HUES48 (cell line): ENCODE data around the gene UPK1B.

Experiments
- H3K27ac ChIP-seq: one replicate; pipeline ENCODE4 v1.7.0; 2013; ENCODE audit warnings: low read depth, low read length, inconsistent platforms
- H3K27me3 ChIP-seq: 2 replicates; pipeline ENCODE4 v1.6.1; 2013; ENCODE audit warnings: mild to moderate bottlenecking, low read length; ENCODE audit not compliant: control insufficient read depth, insufficient read depth
- H3K36me3 ChIP-seq: 2 replicates; pipeline ENCODE4 v1.6.1; 2013; ENCODE audit warnings: low read length; ENCODE audit not compliant: control insufficient read depth, insufficient read depth
- H3K4me1 ChIP-seq: 2 replicates; pipeline ENCODE4 v1.6.1; 2013; ENCODE audit warnings: mild to moderate bottlenecking, low read length; ENCODE audit not compliant: control insufficient read depth, insufficient read depth
- H3K4me3 ChIP-seq: 2 replicates; pipeline ENCODE4 v1.5.1; 2013; ENCODE audit warnings: mild to moderate bottlenecking, low read depth, low read length
- H3K9ac ChIP-seq: 2 replicates; pipeline ENCODE4 v1.6.1; 2013; ENCODE audit warnings: mild to moderate bottlenecking, low read depth, low read length, moderate library complexity
- H3K9me3 ChIP-seq: 2 replicates; pipeline ENCODE4 v1.6.1; 2013; ENCODE audit warnings: low read length; ENCODE audit not compliant: control insufficient read depth, insufficient read depth

Gene UPK1B

GRCh38 chr3:119177321-119177720, 3.9 kb downstream of the UPK1B start:
- Histone ChIP-seq H3K36me3 (no peaks in the 10 kb centered on the region), H3K4me3 (no peak overlapping the region), H3K27ac (no peak overlapping the region), H3K9ac (no peak overlapping the region), H3K4me1 (no peaks in the 10 kb centered on the region), H3K9me3 (no peaks in the 10 kb centered on the region), H3K27me3 (no peaks in the 10 kb centered on the region)

- Histone ChIP-seq H3K9ac (no peak overlapping the region), H3K27ac (no peak overlapping the region), H3K4me1 (no peaks in the 10 kb centered on the region), H3K9me3 (no peaks in the 10 kb centered on the region), H3K36me3 (no peaks in the 10 kb centered on the region), H3K27me3 (no peaks in the 10 kb centered on the region), H3K4me3 (no peak overlapping the region)
These were observed 8.4 kb downstream of the UPK1B start for GRCh38 chr3:119181765-119182164.

- no peaks in the 10 kb centered on the region for H3K36me3 ChIP-seq
- H3K27me3 ChIP-seq = no peaks in the 10 kb centered on the region
- H3K27ac ChIP-seq = no peak overlapping the region
- no peak overlapping the region for H3K4me3 ChIP-seq
- H3K4me1 ChIP-seq = no peaks in the 10 kb centered on the region
- H3K9me3 ChIP-seq = no peaks in the 10 kb centered on the region
- no peak overlapping the region for H3K9ac ChIP-seq
These were observed 10.7 kb downstream of the UPK1B start for GRCh38 chr3:119184111-119184510.

GRCh38 chr3:119184796-119185570, 11.6 kb downstream of the UPK1B start:
- Histone ChIP-seq H3K4me3 (no peak overlapping the region), H3K36me3 (no peaks in the 10 kb centered on the region), H3K9me3 (no peaks in the 10 kb centered on the region), H3K4me1 (no peaks in the 10 kb centered on the region), H3K9ac (no peak overlapping the region), H3K27me3 (no peaks in the 10 kb centered on the region), H3K27ac (no peak overlapping the region)

DNA sequence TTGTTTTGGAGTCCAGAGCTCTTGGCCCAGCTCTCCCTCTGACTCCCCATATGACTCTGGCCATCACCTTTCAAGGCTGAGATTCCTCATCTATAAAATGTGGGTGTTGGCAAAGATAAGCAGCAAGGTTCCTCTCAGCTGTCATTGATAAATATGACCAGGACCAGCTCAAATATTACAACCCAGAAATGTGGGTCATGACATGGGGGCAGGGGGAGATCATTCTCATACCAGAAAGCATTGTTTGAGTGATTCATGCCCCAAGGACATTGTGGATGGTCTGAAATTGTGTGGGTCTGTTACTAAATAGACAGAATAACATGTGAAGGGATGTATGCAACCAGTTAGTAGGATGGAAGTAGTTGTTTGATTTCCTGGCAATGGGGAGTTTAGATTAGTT, 13.9 kb downstream of the UPK1B start:
- Histone ChIP-seq H3K9ac (no peak overlapping the region), H3K36me3 (no peaks in the 10 kb centered on the region), H3K9me3 (no peaks in the 10 kb centered on the region), H3K4me3 (no peak overlapping the region), H3K27me3 (no peaks in the 10 kb centered on the region), H3K4me1 (no peaks in the 10 kb centered on the region), H3K27ac (no peak overlapping the region)

DNA sequence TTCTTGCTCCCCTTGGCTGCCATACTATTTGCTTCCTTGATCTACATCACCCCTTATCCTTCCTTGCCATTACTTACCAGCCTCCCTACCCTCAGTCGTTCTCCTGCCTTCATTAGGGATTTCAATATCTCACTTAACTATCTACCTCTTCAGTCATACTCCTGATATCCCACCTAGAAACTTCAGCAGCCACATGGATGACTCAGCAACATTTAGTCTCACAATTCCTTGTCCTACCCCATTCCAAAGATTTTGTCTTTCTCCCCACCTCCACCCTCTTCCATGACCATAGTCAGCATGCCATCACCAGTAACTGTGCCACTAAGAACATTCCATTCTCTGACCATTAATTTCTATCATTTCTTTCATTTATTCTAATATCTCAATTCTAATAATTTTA, 18.4 kb downstream of the UPK1B start:
- Histone ChIP-seq H3K4me3 (no peak overlapping the region), H3K27ac (no peak overlapping the region), H3K36me3 (no peaks in the 10 kb centered on the region), H3K9ac (no peak overlapping the region), H3K9me3 (no peaks in the 10 kb centered on the region), H3K27me3 (no peaks in the 10 kb centered on the region), H3K4me1 (no peaks in the 10 kb centered on the region)

DNA sequence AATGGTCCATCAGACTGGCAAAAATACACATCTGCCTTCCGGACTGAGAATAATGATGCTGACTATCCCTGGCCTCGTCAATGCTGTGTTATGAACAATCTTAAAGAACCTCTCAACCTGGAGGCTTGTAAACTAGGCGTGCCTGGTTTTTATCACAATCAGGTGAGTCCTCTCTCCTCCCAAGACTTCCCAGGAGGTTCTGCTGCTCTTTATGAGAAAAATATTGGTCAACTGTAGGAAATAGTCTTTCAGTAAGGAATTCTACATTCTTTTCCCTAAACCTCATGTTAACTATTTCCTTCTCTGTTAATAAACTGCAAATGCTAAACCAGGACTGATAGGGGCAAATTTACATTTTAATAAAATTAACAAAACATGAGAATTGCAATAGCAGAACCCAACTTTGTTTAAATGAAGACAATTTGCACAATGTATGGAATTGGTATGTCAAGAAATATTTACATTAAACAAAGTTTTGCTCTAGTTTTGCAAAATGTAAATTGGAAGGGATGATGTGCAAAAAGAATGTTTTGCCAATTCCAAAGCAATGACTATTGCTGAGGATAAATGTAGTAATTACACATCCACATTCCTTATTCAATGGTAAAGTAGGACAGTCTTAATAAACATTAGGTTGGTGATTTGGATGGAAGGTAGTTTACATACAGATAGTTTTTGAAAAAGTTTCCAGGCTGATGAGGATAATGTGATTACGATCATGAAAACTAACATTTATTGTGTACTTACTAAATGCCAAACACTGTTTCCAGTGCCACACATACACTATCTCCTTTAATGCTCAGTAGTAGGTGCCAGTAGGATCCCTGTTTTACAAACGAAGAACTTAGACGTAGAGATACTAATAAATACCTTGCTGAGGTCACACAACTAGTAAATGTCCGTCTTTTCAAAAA, 21.1 kb downstream of the UPK1B start:
- Histone ChIP-seq H3K9ac (no peak overlapping the region), H3K36me3 (no peaks in the 10 kb centered on the region), H3K27ac (no peak overlapping the region), H3K4me1 (no peaks in the 10 kb centered on the region), H3K9me3 (no peaks in the 10 kb centered on the region), H3K4me3 (no peak overlapping the region), H3K27me3 (no peaks in the 10 kb centered on the region)

GRCh38 chr3:119195151-119195476, 21.7 kb downstream of the UPK1B start:
- H3K27ac ChIP-seq = no peak overlapping the region

GRCh38 chr3:119195911-119196310, 22.5 kb downstream of the UPK1B start:
- Histone ChIP-seq H3K9ac (no peak overlapping the region), H3K9me3 (no peaks in the 10 kb centered on the region), H3K27ac (no peak overlapping the region), H3K4me3 (no peak overlapping the region), H3K4me1 (no peaks in the 10 kb centered on the region), H3K27me3 (no peaks in the 10 kb centered on the region), H3K36me3 (no peaks in the 10 kb centered on the region)

More at GRCh38 chr3:119195151-119195476, 21.7 kb downstream of the UPK1B start:
- Histone ChIP-seq H3K9ac (no peak overlapping the region), H3K36me3 (no peaks in the 10 kb centered on the region), H3K4me3 (no peak overlapping the region), H3K27me3 (no peaks in the 10 kb centered on the region), H3K4me1 (no peaks in the 10 kb centered on the region), H3K9me3 (no peaks in the 10 kb centered on the region)

- peaks cover 9% of the 10 kb centered on the region for H3K36me3 ChIP-seq
- H3K27me3 ChIP-seq = no peaks in the 10 kb centered on the region
- H3K4me3 ChIP-seq = no peak overlapping the region
- no peak overlapping the region for H3K9ac ChIP-seq
- no peaks in the 10 kb centered on the region for H3K9me3 ChIP-seq
- no peaks in the 10 kb centered on the region for H3K4me1 ChIP-seq
- H3K27ac ChIP-seq = no peak overlapping the region
These were observed 31.8 kb downstream of the UPK1B start for GRCh38 chr3:119205209-119205608.

- H3K9ac ChIP-seq = no peak overlapping the region
These were observed 32.3 kb downstream of the UPK1B start for GRCh38 chr3:119205685-119206084.

More at GRCh38 chr3:119205685-119206084, 32.3 kb downstream of the UPK1B start:
- Histone ChIP-seq H3K4me3 (no peak overlapping the region), H3K27ac (no peak overlapping the region), H3K4me1 (no peaks in the 10 kb centered on the region), H3K36me3 (peaks cover 13% of the 10 kb centered on the region), H3K27me3 (no peaks in the 10 kb centered on the region), H3K9me3 (no peaks in the 10 kb centered on the region)
